Activated T-helper 9 cell treated with anti-CD3 and anti-CD28 coated beads, Interleukin-2, amount 50 U/mL, for 16 hours (primary cell): ENCODE results near the gene GRID1.
"Not testable (repeated sequence)": the region's sequence is repeated elsewhere in the genome, so short reads cannot be mapped to it uniquely, and the experiment has no call there.

Source experiments
- DNase-seq: peaks from one replicate; pipeline ENCODE4 v3.0.0-alpha.2; 2020; ENCODE audit warnings: low read depth

Gene GRID1

DNA sequence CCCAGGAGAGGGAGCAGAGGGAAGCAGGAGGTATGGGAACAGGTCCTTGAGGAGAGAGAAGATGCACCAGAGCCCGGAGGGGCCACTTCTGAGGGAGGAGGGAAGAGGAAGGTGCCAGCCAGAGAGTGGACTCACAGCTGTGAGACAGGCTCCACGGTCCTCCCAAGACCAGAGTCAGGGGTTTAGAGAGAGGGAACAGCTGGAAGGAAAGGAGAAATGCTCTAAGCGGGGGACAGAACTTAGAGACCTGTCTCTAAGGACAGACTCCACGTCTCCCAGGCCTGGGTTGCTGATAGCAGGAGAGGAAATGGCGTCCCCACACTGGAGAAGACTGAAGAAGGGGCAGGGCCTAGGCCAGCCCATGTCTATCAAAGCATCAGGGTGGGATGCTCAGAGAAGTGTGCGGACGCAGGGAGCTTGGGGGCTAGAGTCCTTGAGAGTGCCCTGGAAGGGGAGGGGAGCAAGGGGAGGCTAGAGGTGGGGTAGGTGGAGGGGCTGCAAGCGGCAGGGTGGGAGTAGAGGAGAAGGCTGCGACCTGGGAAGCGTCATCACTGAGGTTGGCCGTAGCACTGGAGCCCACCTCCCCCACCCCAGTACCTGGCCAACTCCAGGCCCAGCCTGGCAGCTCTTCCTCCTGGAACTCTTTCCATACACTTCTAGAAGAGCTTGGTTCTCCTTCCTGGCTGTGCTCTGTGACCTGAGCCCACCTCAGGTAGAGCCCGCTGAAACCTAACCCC, 25.6 kb upstream of the GRID1 start:
- no peak for DNase-seq

DNA sequence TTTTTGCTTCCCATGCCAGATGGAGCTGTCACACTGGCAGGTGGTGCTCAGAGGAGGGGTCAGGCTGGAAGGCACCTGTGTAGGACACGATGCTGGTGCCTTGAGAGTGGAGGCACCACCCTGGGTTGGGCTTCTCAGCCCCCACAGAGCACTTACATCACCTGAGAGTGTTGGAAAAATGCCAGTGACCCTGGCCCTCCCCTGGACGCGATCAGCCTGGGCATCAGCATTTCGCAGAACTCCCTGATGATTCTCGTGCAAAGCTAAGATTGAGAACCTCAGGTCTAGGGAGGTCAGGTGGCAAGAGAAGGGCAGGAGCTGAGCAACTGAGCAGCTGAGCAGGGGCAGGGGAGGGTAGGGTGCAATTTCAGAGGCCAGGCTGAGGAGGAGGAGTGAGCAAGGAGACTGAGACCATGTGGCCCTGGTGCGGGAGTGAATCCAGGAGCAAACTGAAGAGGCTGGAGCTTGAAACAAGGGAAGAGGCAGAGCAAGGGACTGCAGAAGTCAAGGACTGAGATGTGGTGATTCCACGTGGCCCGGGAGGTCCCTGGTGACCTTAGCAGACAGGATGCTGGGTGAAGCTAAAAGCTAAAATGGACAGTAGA, 24.7 kb upstream of the GRID1 start:
- no peak for DNase-seq

DNA sequence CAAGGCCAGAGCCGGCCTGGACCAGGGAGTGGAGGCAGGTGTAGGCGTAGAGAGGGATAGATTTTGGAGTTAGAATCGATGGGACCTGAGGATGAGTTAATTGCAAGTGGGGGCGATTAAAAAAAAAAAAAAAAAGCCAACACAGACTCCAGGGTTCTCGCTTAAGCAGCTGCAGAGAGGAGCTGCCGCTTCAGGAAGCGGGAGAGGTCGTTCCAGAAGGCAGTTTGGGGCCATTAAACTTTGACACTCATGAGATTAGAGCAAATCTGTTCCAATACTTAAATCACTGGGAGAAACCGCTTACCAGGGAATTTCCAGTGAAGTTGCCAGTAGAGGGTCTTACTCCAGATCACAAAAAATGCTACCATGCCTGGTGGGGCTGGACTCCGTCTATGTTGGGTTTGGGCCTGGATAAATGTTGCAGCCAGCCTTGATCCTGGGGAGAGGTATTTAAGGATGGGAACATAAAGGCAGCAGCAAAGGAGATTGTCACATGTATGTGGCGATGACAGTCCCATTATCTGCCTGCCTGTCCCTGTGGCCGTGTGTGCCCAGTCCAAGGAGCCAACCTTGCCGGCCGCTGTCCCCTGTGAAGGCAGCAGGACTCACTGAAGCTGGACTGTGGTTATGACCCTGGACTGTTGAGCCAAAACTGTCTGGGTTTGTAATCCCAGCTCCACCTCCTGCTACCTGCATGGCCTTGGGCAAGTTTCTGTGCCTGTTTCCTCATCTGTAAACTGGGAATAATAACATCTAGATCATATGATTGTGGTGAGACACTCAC, 23.9 kb upstream of the GRID1 start:
- no peak for DNase-seq

DNA sequence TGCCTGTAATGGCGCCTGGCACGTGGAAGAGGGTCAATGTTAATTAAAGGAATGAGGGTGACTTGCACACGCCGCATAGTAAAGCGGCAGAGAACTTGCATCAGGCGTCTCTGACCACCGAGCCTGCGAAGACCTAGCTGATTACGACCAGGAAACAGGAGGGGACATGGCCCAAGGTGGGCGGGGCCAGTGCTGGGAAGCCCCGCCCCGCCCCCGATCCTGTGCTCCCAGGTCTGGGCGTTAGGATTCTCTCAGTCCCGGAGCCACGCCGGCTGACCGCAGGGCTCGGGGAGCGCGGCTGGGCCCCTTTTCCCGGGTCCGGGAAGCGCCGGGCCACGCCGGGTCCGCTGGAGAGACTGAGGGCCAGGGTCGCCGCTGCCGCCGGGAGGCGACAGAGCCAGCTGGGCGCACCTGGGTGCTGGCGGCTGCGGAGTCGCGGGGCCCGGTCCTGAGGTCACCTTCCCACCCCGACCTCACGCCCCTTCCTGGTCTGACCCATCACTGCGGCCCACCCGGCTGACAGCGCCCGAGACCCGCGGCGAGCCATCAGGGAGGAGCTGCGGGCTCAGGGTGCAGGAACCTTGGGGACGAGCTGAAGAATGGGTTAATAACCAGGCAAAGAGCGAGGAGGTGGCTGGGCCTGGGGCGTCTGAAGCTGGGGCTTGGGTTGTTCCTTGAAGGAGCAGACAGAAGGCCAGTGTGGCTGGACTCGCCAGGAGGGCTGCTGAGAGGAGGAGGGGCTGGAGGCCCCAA, 23.0 kb upstream of the GRID1 start:
- DNase-seq = no peak

DNA sequence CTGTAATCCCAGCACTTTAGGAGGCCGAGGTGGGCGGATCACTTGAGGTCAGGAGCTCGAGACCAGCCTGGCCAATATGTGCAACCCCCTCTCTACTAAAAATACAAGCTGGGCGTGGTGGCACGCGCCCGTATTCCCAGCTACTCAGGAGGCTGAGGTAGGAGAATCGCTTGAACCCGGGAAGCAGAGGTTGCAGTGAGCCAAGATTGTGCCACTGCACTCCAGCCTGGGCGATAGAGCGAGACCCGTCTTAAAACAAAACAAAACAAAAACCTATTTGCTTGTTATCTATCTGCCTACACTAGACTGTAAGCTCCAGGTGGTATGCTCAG, 22.5 kb upstream of the GRID1 start:
- DNase-seq = not testable (repeated sequence)

DNA sequence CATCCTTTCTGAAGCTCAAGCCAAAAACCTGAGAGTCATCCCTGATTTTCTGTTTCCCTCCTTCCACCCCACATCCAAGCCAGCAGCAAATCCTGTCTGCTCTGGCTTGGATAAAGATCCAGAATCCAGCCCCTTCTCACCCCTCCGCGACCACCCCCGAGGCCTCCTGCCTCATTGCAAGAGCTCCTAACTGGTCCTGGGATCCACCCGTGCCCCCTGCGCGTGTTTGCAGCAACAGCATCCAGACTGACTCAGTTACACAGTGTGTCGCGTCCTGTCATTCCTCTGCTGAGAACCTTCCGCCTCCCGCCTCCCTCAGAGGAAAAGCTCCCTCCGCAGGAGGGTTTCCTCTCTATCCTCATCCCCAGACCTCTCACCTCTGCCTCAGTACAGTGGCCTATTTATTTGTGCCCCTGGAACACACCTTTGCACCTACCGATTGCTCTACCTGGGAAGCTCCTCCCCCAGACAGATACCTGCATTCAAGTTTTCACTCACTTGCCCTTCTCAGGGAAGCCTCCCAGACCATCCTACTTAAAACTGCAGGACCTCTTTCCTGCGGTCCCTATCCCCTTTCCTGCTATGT, 21.6 kb upstream of the GRID1 start:
- DNase-seq = no peak

DNA sequence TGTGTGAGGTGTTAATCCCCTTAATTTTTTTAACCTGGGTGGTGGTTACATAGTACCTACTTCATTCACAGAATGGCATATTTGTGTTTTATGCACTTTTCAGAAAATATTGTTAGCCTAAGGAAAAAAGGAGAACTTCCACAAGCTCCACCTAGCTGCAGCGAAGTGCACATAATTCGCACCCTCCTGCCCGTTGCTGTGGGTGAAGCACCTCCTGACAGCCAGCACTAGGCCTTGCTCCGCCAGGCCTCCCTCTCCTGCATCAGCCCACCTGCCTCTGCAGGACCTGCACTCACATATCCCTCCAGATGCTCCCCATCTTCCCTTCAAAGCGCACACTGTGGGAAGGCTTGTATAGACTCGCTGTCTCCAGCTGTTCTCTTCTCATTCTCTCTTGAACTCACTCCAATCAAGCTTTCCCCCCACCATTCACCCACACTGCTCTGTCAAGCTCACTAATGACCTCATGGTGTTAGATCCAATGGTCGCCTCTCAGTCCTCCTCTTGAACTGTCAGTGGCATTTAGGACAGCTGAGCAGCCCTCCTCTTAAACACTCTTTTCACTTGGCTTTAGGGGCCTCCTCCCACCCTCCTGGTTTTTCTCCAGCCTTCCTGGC, 20.7 kb upstream of the GRID1 start:
- DNase-seq = no peak

DNA sequence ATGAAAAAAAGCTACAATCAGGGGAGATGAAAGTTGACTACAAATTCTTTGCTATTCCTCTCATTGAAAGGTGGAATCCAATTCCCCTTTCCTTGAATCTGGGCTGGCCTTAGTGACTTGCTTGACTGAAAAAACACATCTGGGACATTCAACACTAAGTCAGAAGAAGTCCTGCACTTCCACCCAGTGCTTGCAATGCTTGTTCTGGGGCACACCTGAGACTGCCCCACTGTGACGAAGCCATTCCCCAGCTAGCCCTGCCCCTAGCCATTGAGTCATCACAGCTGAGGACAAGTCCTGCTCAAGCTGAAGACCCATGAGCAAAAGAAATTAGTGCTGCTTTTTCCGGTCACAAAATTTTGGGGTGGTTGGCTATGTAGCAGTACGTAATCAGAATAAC, 19.2 kb upstream of the GRID1 start:
- no peak for DNase-seq

DNA sequence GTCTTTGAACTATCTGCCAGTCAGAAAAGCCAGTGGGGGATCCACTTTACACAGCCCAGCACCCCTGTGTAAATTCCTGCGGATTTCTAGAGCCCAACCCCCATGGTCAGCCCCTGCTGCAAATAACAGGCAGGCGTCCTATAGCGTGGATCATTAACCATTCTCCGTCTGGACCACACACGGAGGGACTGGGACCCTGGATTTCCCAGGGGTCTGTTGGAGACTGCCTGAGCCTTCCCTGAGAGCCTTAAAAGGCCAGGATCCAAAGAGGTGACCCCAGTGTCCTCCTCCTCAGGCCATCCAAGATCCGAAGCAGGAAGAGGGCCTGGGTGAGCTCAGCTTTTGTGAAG, 11.2 kb upstream of the GRID1 start:
- no peak for DNase-seq

DNA sequence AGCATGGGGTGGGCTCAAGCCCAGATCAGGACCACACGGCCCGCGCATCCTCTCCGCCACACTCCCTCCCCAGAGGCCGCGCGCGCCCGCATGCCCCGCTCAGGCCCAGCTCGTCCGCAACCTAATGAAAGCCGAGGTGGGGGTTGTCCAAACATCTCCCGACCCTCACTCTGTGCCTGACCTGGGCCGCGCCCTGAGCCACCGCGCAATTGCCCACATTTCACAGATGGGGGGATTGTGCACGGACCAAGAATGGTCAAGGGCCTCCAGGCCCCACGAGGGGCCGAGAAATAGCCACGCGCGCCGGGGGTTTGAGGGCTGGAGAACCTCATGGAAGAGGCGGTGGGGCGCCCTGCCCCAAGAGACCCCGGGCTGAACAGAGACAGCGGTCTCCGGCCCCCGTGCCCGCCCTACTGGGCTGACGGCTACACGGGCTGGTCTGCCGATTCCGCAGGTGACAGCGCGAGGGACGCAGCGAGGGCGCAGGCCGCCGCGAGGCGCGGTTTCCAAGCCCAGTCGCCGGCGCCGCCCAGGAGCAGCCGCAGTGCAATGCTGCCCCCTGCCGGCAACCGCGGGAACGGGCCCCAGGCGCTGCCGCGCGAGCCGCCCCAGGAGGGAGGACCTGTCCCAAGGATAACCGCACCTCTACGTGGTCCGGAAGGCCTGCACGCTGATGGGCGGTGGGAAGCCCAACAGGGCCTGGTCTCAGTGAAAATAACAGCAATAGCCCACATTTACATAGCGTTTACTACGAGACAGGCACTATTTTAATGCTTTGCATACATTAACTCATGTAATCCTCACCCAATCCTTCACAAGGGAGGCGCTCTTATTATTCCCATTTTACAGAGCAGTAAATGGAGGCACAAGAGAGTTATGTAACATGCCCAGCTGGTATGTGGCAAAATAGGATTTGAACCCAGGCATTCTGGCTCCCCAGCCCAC, 10.5 kb upstream of the GRID1 start:
- DNase-seq = peak; percentile 72

DNA sequence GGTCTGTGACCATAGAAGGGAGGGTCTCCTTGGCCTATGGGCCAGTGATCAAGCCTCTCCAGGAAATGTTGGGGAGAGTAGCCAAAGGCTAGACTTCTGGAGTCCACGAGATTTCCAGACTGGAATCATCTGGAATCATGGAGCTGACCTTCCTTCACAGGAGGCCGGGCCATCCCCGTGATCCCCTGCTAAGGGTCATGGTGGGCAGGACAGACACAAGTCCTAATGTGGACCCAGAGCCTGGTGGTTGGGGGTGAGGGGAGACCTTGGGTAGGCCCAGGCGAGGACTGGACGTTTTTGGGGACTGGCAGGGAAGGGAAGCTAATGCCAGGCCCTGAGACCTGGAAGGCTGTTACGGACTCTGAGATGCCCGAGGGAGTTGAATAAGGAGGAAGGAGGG, 9.8 kb upstream of the GRID1 start:
- no peak for DNase-seq

DNA sequence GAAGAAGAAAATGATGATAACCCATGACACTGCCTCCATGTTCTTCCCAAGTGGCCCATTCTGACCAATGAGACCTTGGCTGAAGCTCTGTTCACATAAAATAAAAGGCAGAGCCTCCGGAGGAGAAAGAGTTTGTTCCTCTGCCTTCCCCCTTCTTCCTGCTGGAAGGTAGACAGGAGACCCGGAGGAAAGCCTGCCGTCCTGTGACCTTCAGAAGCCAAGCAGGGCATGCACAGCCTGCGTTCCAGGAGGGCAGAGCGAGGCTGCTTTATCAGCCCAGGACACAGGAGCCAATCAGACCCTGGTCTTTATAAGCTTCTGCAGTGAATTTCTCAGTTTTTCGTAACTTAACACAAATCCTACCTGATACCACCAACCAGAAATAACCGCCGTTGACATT, 8.6 kb upstream of the GRID1 start:
- no peak for DNase-seq

DNA sequence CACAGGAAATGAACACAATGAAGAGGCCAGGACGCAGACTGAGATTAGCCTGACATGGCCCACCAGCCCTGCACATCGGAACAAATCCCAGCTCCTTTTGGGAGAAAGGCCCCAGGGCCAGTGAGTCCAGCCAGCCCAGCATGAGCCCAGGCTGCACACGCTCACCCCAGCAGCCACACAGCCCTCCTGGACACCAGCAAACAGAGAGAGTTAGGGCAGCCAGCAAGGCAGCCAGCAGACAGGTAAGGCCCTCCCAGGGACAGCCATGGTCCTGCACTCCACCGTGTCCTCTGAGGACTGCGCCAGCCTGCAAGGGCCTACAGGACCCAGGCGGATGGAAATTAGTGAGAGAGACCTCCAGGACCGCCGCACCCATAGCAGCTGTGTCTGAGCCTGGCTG, 8.1 kb upstream of the GRID1 start:
- DNase-seq = no peak

DNA sequence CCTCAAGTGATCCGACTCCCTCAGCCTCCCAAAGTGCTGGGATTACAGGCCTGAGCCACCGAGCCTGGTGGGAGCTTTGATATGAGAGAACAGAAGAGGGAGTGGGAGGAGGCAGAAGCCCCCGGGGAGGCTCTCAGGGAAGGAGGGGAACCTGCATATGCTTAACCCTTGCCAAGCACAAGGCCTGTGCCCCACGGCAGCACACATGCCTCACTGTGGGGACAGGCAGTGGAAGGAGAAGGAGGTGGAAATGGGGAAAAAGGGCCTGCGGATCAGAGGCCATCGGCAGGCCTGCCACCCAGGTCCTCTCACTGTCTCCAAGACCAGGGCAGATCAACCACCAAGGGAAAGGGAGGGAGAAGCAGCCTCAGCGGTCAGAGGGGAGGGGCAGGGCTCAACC, 7.2 kb upstream of the GRID1 start:
- no peak for DNase-seq

DNA sequence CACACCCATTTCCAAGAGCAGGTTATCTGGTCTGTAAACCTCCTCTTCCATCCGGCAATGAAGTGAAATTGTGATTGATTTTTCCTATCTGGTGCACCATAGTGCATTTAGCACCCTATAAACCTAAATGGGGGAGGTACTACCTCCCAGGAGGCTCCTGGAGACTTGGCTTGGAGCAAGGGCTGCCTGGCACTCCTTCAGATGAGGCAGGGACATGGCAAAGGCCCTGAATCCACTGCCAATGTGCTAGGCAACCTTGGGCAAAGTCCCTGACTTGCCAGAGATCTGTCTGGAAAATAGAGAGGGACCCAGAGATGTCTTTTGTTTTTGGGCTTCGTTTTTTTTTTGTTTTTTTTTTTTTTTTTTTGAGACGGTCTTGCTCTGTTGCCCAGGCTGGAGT, 6.7 kb upstream of the GRID1 start:
- no peak for DNase-seq

DNA sequence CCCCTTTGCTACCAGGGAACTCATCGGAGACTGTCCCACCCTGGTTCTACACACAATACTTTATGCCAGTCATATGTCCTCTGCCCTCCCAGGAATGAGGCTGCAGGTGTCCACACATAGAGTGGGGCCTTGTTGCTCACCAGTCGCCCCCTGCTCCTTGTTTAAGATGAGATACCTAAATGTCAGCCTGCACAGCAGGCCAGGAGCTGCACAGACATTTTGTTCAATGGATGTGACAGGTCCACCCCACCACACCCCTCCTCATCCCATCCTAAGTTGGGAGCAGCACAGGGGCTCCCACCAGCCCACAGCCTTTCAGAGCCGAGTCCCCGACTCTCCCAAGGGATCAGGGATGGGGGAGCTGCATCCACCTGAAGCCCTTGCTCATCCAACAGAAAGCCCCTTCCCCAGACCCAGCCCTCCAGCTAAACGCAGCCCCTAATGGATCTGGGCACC, 6.2 kb upstream of the GRID1 start:
- DNase-seq = no peak

DNA sequence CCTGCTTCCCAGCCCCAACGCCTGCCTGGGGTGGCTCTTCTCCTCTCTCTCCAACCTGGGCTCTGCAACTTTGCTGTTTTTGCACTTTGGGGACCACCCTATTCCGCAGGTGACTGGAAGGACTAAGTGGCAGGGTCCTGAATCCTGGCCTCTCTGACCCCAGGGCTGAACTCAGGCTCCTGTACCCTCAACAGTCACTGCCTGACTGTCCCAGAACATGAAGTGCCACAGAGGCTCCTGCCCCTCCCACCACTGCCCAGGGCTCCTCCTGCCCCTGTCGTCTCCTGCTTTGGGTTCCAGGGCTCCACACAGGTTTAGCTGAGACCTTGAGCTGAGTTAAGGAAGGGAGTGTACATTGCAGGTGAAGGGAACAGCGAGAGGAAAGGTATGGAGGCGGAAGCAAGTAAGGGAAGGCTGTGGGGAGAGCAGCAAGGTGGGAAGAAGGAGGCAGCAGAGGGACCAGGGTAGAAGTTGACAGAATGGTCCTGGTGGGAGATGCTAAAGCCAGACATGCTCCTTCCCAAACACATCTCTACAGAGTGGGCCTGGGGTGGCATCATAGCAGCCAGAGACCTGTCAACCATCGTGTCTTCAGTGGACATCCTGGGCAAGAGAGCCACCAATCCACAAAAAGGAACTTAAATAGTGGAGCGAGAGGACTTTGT, 5.7 kb upstream of the GRID1 start:
- no peak for DNase-seq

DNA sequence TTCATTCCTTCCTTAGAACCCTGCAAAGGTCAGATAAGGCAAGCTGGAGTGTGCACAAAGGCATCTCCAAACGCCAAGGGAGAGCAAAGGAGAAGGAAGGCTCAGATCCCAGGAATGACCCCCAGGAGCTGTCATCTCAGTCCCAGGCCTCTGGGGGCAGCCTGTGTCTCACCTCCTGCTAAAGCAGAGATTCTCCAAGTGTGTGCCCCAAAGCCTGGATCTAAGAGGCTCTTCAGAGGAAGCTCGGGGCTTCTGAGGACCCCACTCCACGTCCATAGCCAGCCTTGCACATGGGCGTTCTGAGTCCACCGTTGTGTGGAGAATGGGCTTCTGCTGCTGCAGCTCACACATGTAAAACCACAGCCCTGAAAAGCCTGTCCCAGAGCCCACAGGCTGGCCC, 5.1 kb upstream of the GRID1 start:
- DNase-seq = no peak

DNA sequence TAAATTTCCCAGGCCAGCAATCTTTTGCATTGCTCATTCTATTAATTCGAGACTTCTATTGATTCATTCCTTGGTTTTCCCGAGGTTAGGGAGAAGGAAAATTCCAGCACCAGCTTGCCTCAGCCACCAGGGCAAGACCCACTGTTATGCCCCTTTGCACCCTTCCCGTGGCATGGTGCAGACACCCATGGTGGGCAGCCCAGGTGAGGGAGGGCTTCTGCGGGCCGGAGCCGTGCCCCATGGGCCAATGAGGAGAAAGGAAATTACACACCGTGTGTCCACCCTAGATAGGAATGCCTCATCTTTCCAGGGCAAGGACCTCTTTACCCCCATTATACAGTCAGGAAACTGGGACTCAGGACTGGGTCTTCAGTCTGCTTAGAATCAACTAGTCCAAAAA, 4.5 kb upstream of the GRID1 start:
- no peak for DNase-seq

DNA sequence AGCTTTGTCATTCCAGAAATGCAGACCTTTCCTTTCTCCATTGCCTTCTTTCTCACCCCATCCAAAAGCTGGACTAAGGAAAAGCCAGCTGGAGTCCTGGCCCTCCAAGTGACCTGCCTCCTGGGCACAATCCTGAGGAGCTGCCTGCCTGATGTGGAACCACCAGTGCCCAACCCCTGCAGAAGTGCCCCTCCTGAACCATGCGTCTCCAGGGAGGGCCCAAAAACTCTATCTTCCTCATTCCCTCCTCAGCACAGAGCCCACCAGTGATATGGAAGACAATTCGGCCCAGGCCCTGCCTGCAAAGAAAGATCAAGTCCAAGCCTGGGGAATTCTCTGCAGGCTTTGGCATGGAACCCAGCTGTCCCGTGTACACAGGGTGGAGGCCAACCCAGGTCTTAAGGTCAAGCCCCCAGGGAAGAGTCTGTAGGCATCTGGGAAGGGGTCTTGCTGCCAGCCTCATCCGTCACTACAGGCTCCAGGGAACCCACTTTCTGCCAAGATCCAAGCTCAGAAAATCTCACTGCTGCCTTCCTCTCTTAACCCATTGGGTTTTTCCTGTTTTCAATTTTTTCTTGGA, 3.5 kb upstream of the GRID1 start:
- no peak for DNase-seq
